GM15510 (cell line): ENCODE data around the gene KIF15.

Experiments
- POLR2A ChIP-seq: IDR thresholded peaks from 3 replicates; pipeline ENCODE4 v1.6.1; 2011; ENCODE audit warnings: borderline replicate concordance; ENCODE audit not compliant: insufficient read length; ENCODE audit errors: extremely low read depth

Gene KIF15

GRCh38 chr3:44893097-44893496 lies 131.5 kb downstream of the KIF15 start:
- TF ChIP-seq POLR2A = no peak

- TF ChIP-seq POLR2A = no peak
These were observed 132.9 kb downstream of the KIF15 start for GRCh38 chr3:44894485-44894884.

GRCh38 chr3:44896440-44896839 lies 134.8 kb downstream of the KIF15 start:
- TF ChIP-seq POLR2A = no peak

- no peak for TF ChIP-seq POLR2A
These were observed 138.2 kb downstream of the KIF15 start for GRCh38 chr3:44899683-44900367.

GRCh38 chr3:44902628-44903027 lies 141.0 kb downstream of the KIF15 start:
- TF ChIP-seq POLR2A = no peak
